Common myeloid progenitor, CD34-positive (primary cell): ENCODE measurements around the gene SPATS2L.
A peak's percentile ranks its signal among the peaks of the same experiment; 100 is the strongest.

Source experiments
- CTCF ChIA-PET: fragments of 350-600 bp; sonication (Branson Sonifier 250); formaldehyde crosslinking; loops from one replicate; lab custom pipeline; 2021; ENCODE audit warnings: antibody characterized with exemption; lab: Charles Lee
- POLR2A ChIA-PET: fragments of 350-600 bp; sonication (Branson Sonifier 250); formaldehyde crosslinking; loops from one replicate; lab custom pipeline; 2021; ENCODE audit warnings: antibody characterized with exemption; lab: Charles Lee
- DNase-seq, 3 donors: peaks; one replicate each; pipeline versions ENCODE4 v3.0.0 to v3.0.0-alpha.2; 2013
- H3K27ac ChIP-seq, 2 experiments: 1 replicate in 1 of 2; 2 replicates in 1 of 2; pipeline ENCODE4 v1.7.0; 2013; ENCODE audit warnings: inconsistent platforms in 2 of 2, low read length in 2 of 2, mild to moderate bottlenecking in 2 of 2, low read depth in 1 of 2, moderate library complexity in 1 of 2; ENCODE audit not compliant: severe bottlenecking in 2 of 2, insufficient read depth in 1 of 2, poor library complexity in 1 of 2
- H3K27me3 ChIP-seq, 5 experiments: replicated peaks in 2 of 5; 1 replicate in 3 of 5; 2 replicates in 2 of 5; pipeline versions ENCODE4 v1.6.1 to v1.7.0; 2013; ENCODE audit warnings: low read length in 4 of 5, mild to moderate bottlenecking in 2 of 5, moderate library complexity in 2 of 5, inconsistent platforms in 1 of 5; ENCODE audit not compliant: insufficient read depth in 5 of 5, control insufficient read depth in 4 of 5
- H3K36me3 ChIP-seq, 4 experiments: 1 replicate in 2 of 4; 2 replicates in 2 of 4; pipeline versions ENCODE4 v1.6.1 to v1.7.0; 2013; ENCODE audit warnings: low read length in 3 of 4, control low read depth in 1 of 4, mild to moderate bottlenecking in 1 of 4; ENCODE audit not compliant: control insufficient read depth in 4 of 4, insufficient read depth in 4 of 4
- H3K4me1 ChIP-seq, 4 experiments: 1 replicate in 3 of 4; 2 replicates in 1 of 4; pipeline versions ENCODE4 v1.6.1 to v1.7.1; 2013; ENCODE audit warnings: low read length in 3 of 4, mild to moderate bottlenecking in 3 of 4, control low read depth in 1 of 4, inconsistent platforms in 1 of 4, moderate library complexity in 1 of 4; ENCODE audit not compliant: control insufficient read depth in 4 of 4, insufficient read depth in 4 of 4; ENCODE audit errors: control extremely low read depth in 1 of 4
- H3K4me3 ChIP-seq, 7 experiments: 1 replicate in 4 of 7; 2 replicates in 3 of 7; pipeline versions ENCODE4 v1.5.1 to v1.7.0; 2013; ENCODE audit warnings: mild to moderate bottlenecking in 7 of 7, low read length in 6 of 7, moderate library complexity in 6 of 7, inconsistent platforms in 2 of 7, low read depth in 2 of 7, control low read depth in 1 of 7; ENCODE audit not compliant: insufficient read depth in 4 of 7, control insufficient read depth in 1 of 7; ENCODE audit errors: extremely low read depth in 1 of 7
- H3K9me3 ChIP-seq, 5 experiments: 1 replicate in 4 of 5; 2 replicates in 1 of 5; pipeline versions ENCODE4 v1.6.1 to v1.7.1; 2013; ENCODE audit warnings: low read length in 4 of 5, mild to moderate bottlenecking in 2 of 5, inconsistent platforms in 1 of 5, low read depth in 1 of 5, moderate library complexity in 1 of 5; ENCODE audit not compliant: control insufficient read depth in 4 of 5, insufficient read depth in 2 of 5; ENCODE audit errors: control extremely low read depth in 1 of 5
- WGBS: methylation state at CpG from one replicate; pipeline ENCODE4 v1.1.5; 2013; ENCODE audit not compliant: insufficient coverage; 5-methylcytosine and 5-hydroxymethylcytosine counted together

The SPATS2L gene

GRCh38 chr2:200523158-200523557 is 216.7 kb downstream of the SPATS2L start:
- CTCF ChIA-PET, result interaction anchor here (0.7 to 1.1 kb wide), 2 partner anchors 14 to 213 kb away, joined by 3 read pairs; partner anchors contain the start of gene KCTD18
- Histone ChIP-seq H3K9me3 (no peaks in the 10 kb centered on the region), H3K27ac (no peak overlapping the region), H3K4me3 (no peak overlapping the region), H3K27me3 (peaks cover 0 to 2% (median 0%) of the 10 kb centered on the region in 5 experiments), H3K4me1 (peaks cover 8 to 21% (median 13%) of the 10 kb centered on the region in 4 experiments), H3K36me3 (no peaks in the 10 kb centered on the region)
- no peak for DNase-seq
- 80% methylated on average over 2 of the region's 3 CpGs for WGBS
- POLR2A ChIA-PET, result no interaction called here

GRCh38 chr2:200523604-200524003 is 217.1 kb downstream of the SPATS2L start:
- Histone ChIP-seq H3K27ac (no peak overlapping the region), H3K9me3 (no peaks in the 10 kb centered on the region), H3K36me3 (no peaks in the 10 kb centered on the region), H3K27me3 (peaks cover 0 to 2% (median 0%) of the 10 kb centered on the region in 5 experiments), H3K4me1 (peaks cover 8 to 21% (median 13%) of the 10 kb centered on the region in 4 experiments), H3K4me3 (no peak overlapping the region)
- DNase-seq, result no peak
- ChIA-PET POLR2A (no interaction called here), CTCF (interaction anchor here (0.7 to 1.1 kb wide), 2 partner anchors 14 to 212 kb away, joined by 3 read pairs; partner anchors contain the start of gene KCTD18)
- WGBS, result 80% methylated on average over 1 of the region's 2 CpGs

GRCh38 chr2:200525066-200525465 is 218.6 kb downstream of the SPATS2L start:
- CTCF ChIA-PET, result interaction anchor here (0.6 to 1.8 kb wide), 5 partner anchors 11 to 54 kb away, joined by 3 to 5 read pairs (median 4); partner anchors contain the start of gene KCTD18
- H3K4me3 ChIP-seq, result peak overlapping the region in 3 of 7 experiments; percentile 95 to 97 (median 96)
- H3K4me1 ChIP-seq, result peaks cover 8 to 21% (median 14%) of the 10 kb centered on the region in 4 experiments
- no peak for DNase-seq
- peaks cover 0 to 2% (median 0%) of the 10 kb centered on the region in 5 experiments for H3K27me3 ChIP-seq
- no peaks in the 10 kb centered on the region for H3K36me3 ChIP-seq
- no peaks in the 10 kb centered on the region for H3K9me3 ChIP-seq
- no CpG with 5 or more reads among the region's 2 CpGs for WGBS
- no peak overlapping the region for H3K27ac ChIP-seq
- POLR2A ChIA-PET, result no interaction called here

- WGBS, result 47% methylated on average over 3 of the region's 7 CpGs
- CTCF ChIA-PET, result interaction anchor here (0.6 to 1.8 kb wide), 6 partner anchors 9 to 55 kb away, joined by 3 to 5 read pairs (median 4); partner anchors contain the start of gene KCTD18
- H3K4me3 ChIP-seq, result peak overlapping the region in 6 of 7 experiments; percentile 88 to 97 (median 94)
- H3K36me3 ChIP-seq, result no peaks in the 10 kb centered on the region
- no peak for DNase-seq
- POLR2A ChIA-PET, result no interaction called here
- peaks cover 0 to 2% (median 0%) of the 10 kb centered on the region in 5 experiments for H3K27me3 ChIP-seq
- H3K27ac ChIP-seq, result peak overlapping the region in 1 of 2 experiments; percentile 23
- no peaks in the 10 kb centered on the region for H3K9me3 ChIP-seq
- H3K4me1 ChIP-seq, result peaks cover 8 to 21% (median 14%) of the 10 kb centered on the region in 4 experiments
These were observed 219.0 kb downstream of the SPATS2L start for GRCh38 chr2:200525551-200525881.

GRCh38 chr2:200525882-200526651 is 219.6 kb downstream of the SPATS2L start, which contains the start of gene SGO2:
TSS of gene SGO2 (plus strand) at chr2:200526207. CDS start at chr2:200532976, 6,769 bp downstream.
- H3K36me3 ChIP-seq, result no peaks in the 10 kb centered on the region
- H3K4me3 ChIP-seq, result peak within 1 kb of the TSS; percentile 88 to 99 (median 95)
- ChIA-PET POLR2A (interaction anchor here (0.7 kb wide), 1 partner anchor 9 kb away, joined by 3 read pairs; no protein-coding TSS in a partner anchor), CTCF (interaction anchor here (1.0 to 1.8 kb wide), 5 partner anchors 9 to 55 kb away, joined by 3 to 5 read pairs (median 4); partner anchors contain the start of gene KCTD18)
- no peaks in the 10 kb centered on the region for H3K9me3 ChIP-seq
- peak; percentile 94 to 98 (median 98) for DNase-seq
- peak within 1 kb of the TSS; percentile 13 to 76 for H3K27ac ChIP-seq
- 0% methylated on average over 51 of the region's 56 CpGs for WGBS
- no peaks in the 10 kb centered on the region for H3K27me3 ChIP-seq
- peaks cover 8 to 21% (median 14%) of the 10 kb centered on the region in 4 experiments for H3K4me1 ChIP-seq

- peaks cover 8 to 21% (median 14%) of the 10 kb centered on the region in 4 experiments for H3K4me1 ChIP-seq
- ChIA-PET CTCF (no interaction called here), POLR2A (no interaction called here)
- 100% methylated on average over 3 of the region's 3 CpGs for WGBS
- no peaks in the 10 kb centered on the region for H3K9me3 ChIP-seq
- no peak overlapping the region for H3K4me3 ChIP-seq
- H3K27me3 ChIP-seq, result no peaks in the 10 kb centered on the region
- H3K36me3 ChIP-seq, result peaks cover 0 to 5% (median under 1%) of the 10 kb centered on the region in 4 experiments
- H3K27ac ChIP-seq, result no peak overlapping the region
- DNase-seq, result no peak
These were observed 221.7 kb downstream of the SPATS2L start for GRCh38 chr2:200528228-200528627.
